ENCODE results near the gene C1QTNF12.

The C1QTNF12 gene

GRCh38 chr1:1239614-1240347, 6.7 kb downstream of the C1QTNF12 start:
- no peak for ATAC-seq

- ATAC-seq, result no peak
Measured at GRCh38 chr1:1239227-1239613, 7.3 kb downstream of the C1QTNF12 start.

GRCh38 chr1:1238702-1239178, 7.8 kb downstream of the C1QTNF12 start:
- ATAC-seq, result no peak

- ATAC-seq, result peak; percentile 19 to 28
Measured at GRCh38 chr1:1237874-1238701, 8.4 kb downstream of the C1QTNF12 start.

- ATAC-seq, result no peak
Measured at GRCh38 chr1:1236945-1237873, 9.3 kb downstream of the C1QTNF12 start.

GRCh38 chr1:1236176-1236763, 10.3 kb downstream of the C1QTNF12 start:
- ATAC-seq, result no peak

- no peak for ATAC-seq
Measured at GRCh38 chr1:1235016-1235744, 11.3 kb downstream of the C1QTNF12 start.

GRCh38 chr1:1234180-1234808, 12.2 kb downstream of the C1QTNF12 start:
- ATAC-seq, result no peak

GRCh38 chr1:1233567-1233892, 13.0 kb downstream of the C1QTNF12 start:
- ATAC-seq, result no peak

- ATAC-seq, result no peak
Measured at GRCh38 chr1:1232796-1233566, 13.5 kb downstream of the C1QTNF12 start.

- no peak for ATAC-seq
Measured at GRCh38 chr1:1232208-1232795, 14.2 kb downstream of the C1QTNF12 start, which contains the start of gene B3GALT6. B3GALT6 (plus strand) TSS chr1:1232237; CDS start chr1:1232279, 42 bp downstream.

- ATAC-seq, result peak; percentile 94 to 96
Measured at GRCh38 chr1:1231400-1232207, 14.9 kb downstream of the C1QTNF12 start, which contains the start of gene SDF4. SDF4 (minus strand) TSS chr1:1232001; CDS start chr1:1228772, 3,229 bp downstream.

GRCh38 chr1:1230656-1231399, 15.7 kb downstream of the C1QTNF12 start:
- ATAC-seq, result no peak

- no peak for ATAC-seq
Measured at GRCh38 chr1:1229770-1230169, 16.8 kb downstream of the C1QTNF12 start.

GRCh38 chr1:1228596-1229321, 17.8 kb downstream of the C1QTNF12 start:
- no peak for ATAC-seq

GRCh38 chr1:1228187-1228586, 18.3 kb downstream of the C1QTNF12 start:
- no peak for ATAC-seq

GRCh38 chr1:1227386-1227785, 19.1 kb downstream of the C1QTNF12 start:
- ATAC-seq, result no peak
